Transverse colon (tissue), 4 donors: Measurements from ENCODE around the gene SLC7A1. TPM values are rescaled to one million over a fixed set of nuclear protein-coding genes. Genes with fewer than 3 reads are reported as not detected.

Experiments used
- DNase-seq: peaks from one replicate; pipeline ENCODE4 v3.0.0-alpha.2; 2019
- H3K27ac ChIP-seq, 4 donors: fragments of 200-600 bp; sonication (generic); 2 replicates each; pipeline ENCODE4 v1.5.1; 2016 to 2018; ENCODE audit warnings: inconsistent platforms in 4 of 4
- H3K27me3 ChIP-seq: fragments of 200-600 bp; sonication (generic); 2 replicates; pipeline ENCODE4 v1.5.1; 2017; ENCODE audit warnings: inconsistent platforms
- H3K36me3 ChIP-seq, 4 donors: fragments of 200-600 bp; sonication (generic); 2 replicates each; pipeline ENCODE4 v1.5.1; 2017 to 2019; ENCODE audit warnings: inconsistent platforms in 4 of 4
- H3K4me1 ChIP-seq, 4 donors: fragments of 200-600 bp; sonication (generic); 2 replicates each; pipeline ENCODE4 v1.5.1; 2017 to 2020; ENCODE audit warnings: inconsistent platforms in 4 of 4
- H3K4me3 ChIP-seq, 4 donors: fragments of 200-600 bp; sonication (generic); 1 replicate in 1 of 4; 2 replicates in 3 of 4; pipeline versions ENCODE4 v1.5.1 to v1.6.1; 2017 to 2019; ENCODE audit warnings: inconsistent platforms in 4 of 4
- H3K9me3 ChIP-seq, 2 donors: fragments of 200-600 bp; sonication (generic); 2 replicates each; pipeline ENCODE4 v1.5.1; 2017 to 2019; ENCODE audit warnings: inconsistent platforms in 2 of 2
- CTCF ChIP-seq, 5 experiments: fragments of 200-600 bp in 3 of 5; fragments of 450-650 bp in 2 of 5; sonication (generic) in 3 of 5; IDR thresholded peaks; 1 replicate in 2 of 5; 2 replicates in 3 of 5; pipeline ENCODE4 v1.5.1; 2016 to 2017; ENCODE audit warnings: antibody characterized with exemption in 5 of 5, inconsistent platforms in 3 of 5, mild to moderate bottlenecking in 2 of 5, moderate library complexity in 1 of 5
- EP300 ChIP-seq: sonication (generic); formaldehyde crosslinking; IDR thresholded peaks from one replicate; pipeline ENCODE4 v1.6.1; 2017; ENCODE audit warnings: antibody characterized with exemption, low read depth
- POLR2A ChIP-seq: fragments of 450-650 bp; IDR thresholded peaks from one replicate; pipeline ENCODE4 v1.6.1; 2016; ENCODE audit warnings: antibody characterized with exemption, mild to moderate bottlenecking, moderate library complexity
- POLR2AphosphoS5 ChIP-seq, 3 donors: sonication (generic); formaldehyde crosslinking; IDR thresholded peaks; one replicate each; pipeline ENCODE4 v1.6.1; 2016; ENCODE audit warnings: antibody characterized with exemption in 3 of 3
- WGBS, 2 donors: methylation state at CpG; one replicate each; pipeline ENCODE4 v1.1.5; 2018; ENCODE audit warnings: low coverage in 1 of 2; 5-methylcytosine and 5-hydroxymethylcytosine counted together
- in situ Hi-C, 4 donors: fragments of 200-750 bp; cut with MboI; loops; one replicate each; pipeline versions ENCODE4 v1.15.0 to v1.15.1; 2017; ENCODE audit warnings: low sequenced_read_pairs in 3 of 4, low pct_ligation_motif_present in 1 of 4, low pct_unique_long_range_greater_than_20kb in 1 of 4
- intact Hi-C: fragments of 100-400 bp; cut with DNase I; formaldehyde crosslinking; loops from one replicate; pipeline ENCODE4 v1.15.1; 2023; ENCODE audit warnings: low total_unique reads
- total RNA-seq, 4 donors: library from RNA; depleted of rRNA; stranded (reverse); fragments of >200 nt; gene quantifications; one replicate each; pipeline ENCODE4 v1.1.0, GENCODE V29; 2016

The SLC7A1 gene
- total RNA-seq, 4 donors from 2014 or later, result 10.8 to 21.4 (median 17.9) TPM

GRCh38 chr13:29511980-29512379 lies 83.5 kb downstream of the SLC7A1 start:
- Histone ChIP-seq H3K36me3 (peaks cover 0 to 10% (median 0%) of the 10 kb centered on the region in 4 donors), H3K4me3 (no peak overlapping the region), H3K9me3 (no peaks in the 10 kb centered on the region), H3K27ac (no peak overlapping the region), H3K27me3 (no peaks in the 10 kb centered on the region), H3K4me1 (peaks cover 0 to 7% (median 4%) of the 10 kb centered on the region in 4 donors)
- intact Hi-C loops, result loop anchor here (10.0 kb wide), 1 partner anchor 83 kb away; the partner anchor contains the start of gene SLC7A1
- no peak for DNase-seq
- in situ Hi-C loops, result loop anchor here (10.0 to 25.0 kb wide), 3 partner anchors 200 to 603 kb away; no protein-coding TSS in a partner anchor
- TF ChIP-seq POLR2A, result no peak
- WGBS, 2 donors, result 53 to 76% methylated on average over 3 to 8 of the region's 8 CpGs

GRCh38 chr13:29511106-29511796 lies 84.2 kb downstream of the SLC7A1 start:
- TF ChIP-seq POLR2A, result no peak
- TF ChIP-seq CTCF (IDR thresholded peaks at IDR 0.05), result no peak
- no peak for TF ChIP-seq EP300
- TF ChIP-seq POLR2AphosphoS5 (IDR thresholded peaks at IDR 0.05), result no peak
- Histone ChIP-seq H3K4me3 (no peak overlapping the region), H3K27ac (no peak overlapping the region), H3K4me1 (peaks cover 0 to 7% (median 4%) of the 10 kb centered on the region in 4 donors), H3K27me3 (no peaks in the 10 kb centered on the region), H3K36me3 (peaks cover 0 to 9% (median 0%) of the 10 kb centered on the region in 4 donors), H3K9me3 (no peaks in the 10 kb centered on the region)
- intact Hi-C loops, result loop anchor here (10.0 kb wide), 1 partner anchor 84 kb away; the partner anchor contains the start of gene SLC7A1
- in situ Hi-C loops, result loop anchor here (10.0 to 25.0 kb wide), 3 partner anchors 201 to 604 kb away; no protein-coding TSS in a partner anchor
- no peak for DNase-seq
- 83 to 92% methylated on average over 1 to 12 of the region's 12 CpGs for WGBS, 2 donors

- H3K4me1 ChIP-seq, result peaks cover 0 to 7% (median 4%) of the 10 kb centered on the region in 4 donors
- intact Hi-C loops (loop anchor here (10.0 kb wide), 1 partner anchor 84 kb away; the partner anchor contains the start of gene SLC7A1), in situ Hi-C loops (loop anchor here (10.0 to 25.0 kb wide), 3 partner anchors 202 to 604 kb away; no protein-coding TSS in a partner anchor)
- H3K27ac ChIP-seq, result no peak overlapping the region
- no peaks in the 10 kb centered on the region for H3K9me3 ChIP-seq
- H3K27me3 ChIP-seq, result peaks cover 5% of the 10 kb centered on the region
- no peak for DNase-seq
- 87 to 100% methylated on average over 1 to 10 of the region's 10 CpGs for WGBS, 2 donors
- H3K36me3 ChIP-seq, result peaks cover 0 to 5% (median 0%) of the 10 kb centered on the region in 4 donors
- H3K4me3 ChIP-seq, result no peak overlapping the region
- TF ChIP-seq POLR2AphosphoS5 (IDR thresholded peaks at IDR 0.05), result no peak
- no peak for TF ChIP-seq EP300
These were observed 84.8 kb downstream of the SLC7A1 start for GRCh38 chr13:29510651-29511084.

GRCh38 chr13:29509999-29510589 lies 85.4 kb downstream of the SLC7A1 start:
- Histone ChIP-seq H3K27me3 (peaks cover 7% of the 10 kb centered on the region), H3K9me3 (no peaks in the 10 kb centered on the region), H3K4me1 (peaks cover 0 to 7% (median 4%) of the 10 kb centered on the region in 4 donors), H3K27ac (no peak overlapping the region), H3K36me3 (no peaks in the 10 kb centered on the region), H3K4me3 (no peak overlapping the region)
- in situ Hi-C loops (loop anchor here (10.0 to 25.0 kb wide), 4 partner anchors 195 to 605 kb away; no protein-coding TSS in a partner anchor), intact Hi-C loops (loop anchor here (5.0 to 10.0 kb wide), 2 partner anchors 85 to 602 kb away; partner anchors contain the start of gene SLC7A1)
- no peak for DNase-seq
- TF ChIP-seq POLR2AphosphoS5 (IDR thresholded peaks at IDR 0.05) (no peak), EP300 (no peak), CTCF (IDR thresholded peaks at IDR 0.05) (no peak), POLR2A (no peak)
- whole genome bisulfite sequencing, 2 donors, result 95% methylated on average over 14 of the region's 14 CpGs; no CpG with 5 or more reads in 1 of the 2 donors

GRCh38 chr13:29508876-29509252 lies 86.6 kb downstream of the SLC7A1 start:
- no peak for DNase-seq
- peaks cover 7% of the 10 kb centered on the region for H3K27me3 ChIP-seq
- H3K4me1 ChIP-seq, result peaks cover 0 to 7% (median 4%) of the 10 kb centered on the region in 4 donors
- no peak overlapping the region for H3K4me3 ChIP-seq
- intact Hi-C loops, result loop anchor here (5.0 kb wide), 1 partner anchor 603 kb away; no protein-coding TSS in a partner anchor
- in situ Hi-C loops, result loop anchor here (10.0 to 25.0 kb wide), 4 partner anchors 196 to 606 kb away; no protein-coding TSS in a partner anchor
- H3K9me3 ChIP-seq, result no peaks in the 10 kb centered on the region
- H3K36me3 ChIP-seq, result no peaks in the 10 kb centered on the region
- WGBS, 2 donors, result 93% methylated on average over 4 of the region's 4 CpGs; no CpG with 5 or more reads in 1 of the 2 donors
- no peak for TF ChIP-seq CTCF (IDR thresholded peaks at IDR 0.05)
- TF ChIP-seq POLR2A, result no peak
- H3K27ac ChIP-seq, result no peak overlapping the region
